GM10266 (cell line): ENCODE results near the gene SEPTIN10.
A peak's percentile ranks its signal among the peaks of the same experiment; 100 is the strongest.

ENCODE experiments used
- DNase-seq: peaks from one replicate; pipeline ENCODE4 v3.0.0; 2012; ENCODE audit errors: extremely low spot score
- CTCF ChIP-seq: IDR thresholded peaks from 2 replicates; pipeline ENCODE4 v1.5.1; 2012; ENCODE audit warnings: mild to moderate bottlenecking, low read depth; ENCODE audit not compliant: control insufficient read depth, insufficient read depth; ENCODE audit errors: missing control alignments

SEPTIN10 gene

GRCh38 chr2:109619032-109619615 lies 5.4 kb upstream of the SEPTIN10 start:
- DNase-seq = no peak
- no peak for TF ChIP-seq CTCF

- DNase-seq = no peak
- no peak for TF ChIP-seq CTCF
These were observed 2.4 kb upstream of the SEPTIN10 start for GRCh38 chr2:109616184-109616583.

- TF ChIP-seq CTCF = no peak
- no peak for DNase-seq
These were observed 1.9 kb upstream of the SEPTIN10 start for GRCh38 chr2:109615637-109616144.

- DNase-seq = no peak
- TF ChIP-seq CTCF = no peak
These were observed 1.2 kb upstream of the SEPTIN10 start for GRCh38 chr2:109614715-109615636.

- no peak for DNase-seq
- no peak for TF ChIP-seq CTCF
These were observed 465 bp downstream of the SEPTIN10 start for GRCh38 chr2:109613081-109613921.

GRCh38 chr2:109611467-109612095 lies 2.2 kb downstream of the SEPTIN10 start:
- TF ChIP-seq CTCF = peak; percentile 3
- no peak for DNase-seq
